Caco-2 (cell line): ENCODE results near the gene ACOX3. TPM values are rescaled to one million over a fixed set of nuclear protein-coding genes. Genes with fewer than 3 reads are reported as not detected.
"Not testable (repeated sequence)": the region's sequence is repeated elsewhere in the genome, so short reads cannot be mapped to it uniquely, and the experiment has no call there.

Experiments used
- Bru-seq: library from RNA; stranded (reverse); fragments of 400-500 nt; gene quantifications from one replicate; lab custom pipeline; 2021; lab: Mats Ljungman, UMichigan
- BruChase-seq, 2 experiments: library from RNA; stranded (reverse); fragments of 400-500 nt; gene quantifications; one replicate each; lab custom pipeline; 2021; lab: Mats Ljungman, UMichigan
- BruUV-seq: library from RNA; stranded (reverse); fragments of 400-500 nt; replicated peaks from 2 replicates; lab custom pipeline; 2021; lab: Mats Ljungman, UMichigan
- CTCF ChIA-PET: fragments of 300-600 bp; sonication (Branson Sonifier 250); formaldehyde crosslinking; loops from one replicate; lab custom pipeline; 2022; ENCODE audit warnings: antibody characterized with exemption; lab: Charles Lee
- POLR2A ChIA-PET: fragments of 300-600 bp; sonication (Branson Sonifier 250); formaldehyde crosslinking; loops from one replicate; lab custom pipeline; 2022; ENCODE audit warnings: antibody characterized with exemption; lab: Charles Lee
- DNase-seq, 2 experiments: peaks; one replicate each; pipeline versions ENCODE4 v3.0.0 to v3.0.0-alpha.2; 2020 to 2022
- H3K27me3 ChIP-seq: replicated peaks from 2 replicates; pipeline ENCODE4 v1.6.0; 2011; ENCODE audit warnings: low read length; ENCODE audit not compliant: control insufficient read depth, insufficient read depth
- H3K36me3 ChIP-seq: 2 replicates; pipeline ENCODE4 v1.5.1; 2011; ENCODE audit warnings: low read length; ENCODE audit not compliant: control insufficient read depth, insufficient read depth
- H3K4me1 ChIP-seq: fragments of 250-450 bp; sonication (Bioruptor Pico); 2 replicates; pipeline ENCODE4 v1.5.1; 2020; ENCODE audit warnings: mild to moderate bottlenecking
- H3K4me3 ChIP-seq: 2 replicates; pipeline ENCODE4 v1.5.1; 2011; ENCODE audit warnings: low read depth, mild to moderate bottlenecking, control low read depth, low read length
- H3K9me3 ChIP-seq: fragments of 250-450 bp; sonication (Bioruptor Pico); 2 replicates; pipeline ENCODE4 v1.5.1; 2020; ENCODE audit warnings: mild to moderate bottlenecking, moderate library complexity
- H3K27ac Mint-ChIP-seq: one replicate; pipeline ENCODE4 v1.8.0; 2022; ENCODE audit warnings: mixed read lengths; ENCODE audit not compliant: unreplicated experiment
- H3K27me3 Mint-ChIP-seq: one replicate; pipeline ENCODE4 v1.8.0; 2022; ENCODE audit warnings: mixed read lengths; ENCODE audit not compliant: insufficient read depth, unreplicated experiment
- H3K36me3 Mint-ChIP-seq: one replicate; pipeline ENCODE4 v1.8.0; 2022; ENCODE audit warnings: mild to moderate bottlenecking, mixed read lengths; ENCODE audit not compliant: insufficient read depth, unreplicated experiment
- H3K4me1 Mint-ChIP-seq: one replicate; pipeline ENCODE4 v1.8.0; 2022; ENCODE audit warnings: low read depth, mixed read lengths; ENCODE audit not compliant: unreplicated experiment
- H3K4me3 Mint-ChIP-seq: one replicate; pipeline ENCODE4 v1.8.0; 2022; ENCODE audit warnings: mild to moderate bottlenecking, moderate library complexity, mixed read lengths; ENCODE audit not compliant: unreplicated experiment
- H3K9me3 Mint-ChIP-seq: one replicate; pipeline ENCODE4 v1.8.0; 2022; ENCODE audit warnings: mixed read lengths; ENCODE audit not compliant: unreplicated experiment
- CTCF ChIP-seq, 2 experiments: fragments of 200-600 bp in 1 of 2; IDR thresholded peaks; 1 replicate in 1 of 2; 2 replicates in 1 of 2; pipeline versions ENCODE4 v1.5.1 to v1.8.0; 2011 to 2022; ENCODE audit warnings: antibody characterized with exemption in 1 of 2, control low read depth in 1 of 2, inconsistent platforms in 1 of 2, low read depth in 1 of 2, low read length in 1 of 2, mild to moderate bottlenecking in 1 of 2, moderate library complexity in 1 of 2; ENCODE audit not compliant: insufficient read depth in 1 of 2, severe bottlenecking in 1 of 2, unreplicated experiment in 1 of 2
- intact Hi-C: fragments of 100-400 bp; cut with micrococcal nuclease; formaldehyde crosslinking; loops from one replicate; pipeline ENCODE4 v1.10.0; 2022; ENCODE audit not compliant: unreplicated experiment
- long read RNA-seq: library from polyadenylated mRNA; stranded (forward); transcript quantifications from one replicate; pipeline ENCODE4 v2.0.0, GENCODE V29; 2022
- total RNA-seq: library from RNA; stranded (reverse); gene quantifications from 2 replicates; pipeline ENCODE4 v1.2.3, GENCODE V29; 2022

ACOX3 gene
- total RNA-seq (11.5 and 14.1 TPM in 2 replicates), Bru-seq, nascent RNA (percentile 59 among the genes with signal in this experiment), BruChase-seq, experiment 1, labeled RNA remaining after a 2-hour chase (percentile 59 among the genes with signal in this experiment), BruChase-seq, experiment 2, labeled RNA remaining after a 6-hour chase (percentile 56 among the genes with signal in this experiment)
- long read RNA-seq, transcript ACOX3-203 (18 exons, 2,253 nt): major isoform, 14 of 28 reads
- long read RNA-seq, partial matches to known transcripts: 2 of 28 reads
- long read RNA-seq, other reads (novel, unspliced or antisense): 10 of 28 reads

- BruUV-seq: no TSS peak
- Mint-ChIP-seq H3K36me3 (peaks cover 17% of the 10 kb centered on the region), H3K4me1 (peaks cover 35% of the 10 kb centered on the region), H3K27ac (peak within 1 kb of the TSS; percentile 98), H3K9me3 (no peaks in the 10 kb centered on the region), H3K4me3 (peak within 1 kb of the TSS; percentile 84), H3K27me3 (no peaks in the 10 kb centered on the region)
- H3K9me3 ChIP-seq: no peaks in the 10 kb centered on the region
- POLR2A ChIA-PET: interaction anchor here (0.6 to 1.4 kb wide), 3 partner anchors 12 to 299 kb away, joined by 4 to 7 read pairs (median 4); no protein-coding TSS in a partner anchor
- DNase-seq: peak; percentile 90 to 97
- H3K27me3 ChIP-seq: no peaks in the 10 kb centered on the region
- no peak for TF ChIP-seq CTCF (IDR thresholded peaks at IDR 0.05; ENCODE audit: insufficient read depth in 1 of 2, low read depth in 1 of 2, low read length in 1 of 2, severe bottlenecking in 1 of 2, unreplicated experiment in 1 of 2)
- H3K4me1 ChIP-seq: peaks cover 7% of the 10 kb centered on the region; the same call in 1 of the 2 replicates
- intact Hi-C loops: loop anchor here (1.0 kb wide), 1 partner anchor 12 kb away; no protein-coding TSS in a partner anchor
- CTCF ChIA-PET: interaction anchor here (0.6 to 1.4 kb wide), 2 partner anchors 12 to 149 kb away, joined by 3 to 5 read pairs; no protein-coding TSS in a partner anchor
- H3K36me3 ChIP-seq: no peaks in the 10 kb centered on the region
- peak within 1 kb of the TSS; percentile 96 for H3K4me3 ChIP-seq
These were observed at the start of gene ACOX3, which contains the start of gene TRMT44 for GRCh38 chr4:8440492-8441311. TSS of gene ACOX3 (minus strand) at chr4:8440723. CDS start at chr4:8416521, 24,202 bp downstream. TSS of gene TRMT44 (plus strand) at chr4:8440777. CDS start at chr4:8440823, 46 bp downstream.

- Mint-ChIP-seq H3K36me3 (no peaks in the 10 kb centered on the region), H3K27me3 (no peaks in the 10 kb centered on the region), H3K4me3 (no peak overlapping the region), H3K27ac (no peak overlapping the region), H3K9me3 (peaks cover 14% of the 10 kb centered on the region), H3K4me1 (peaks cover 7% of the 10 kb centered on the region)
- intact Hi-C loops: no loop called here
- ChIA-PET CTCF (no interaction called here), POLR2A (no interaction called here)
- TF ChIP-seq CTCF (IDR thresholded peaks at IDR 0.05; ENCODE audit: insufficient read depth in 1 of 2, low read depth in 1 of 2, low read length in 1 of 2, severe bottlenecking in 1 of 2, unreplicated experiment in 1 of 2): no peak
- Histone ChIP-seq H3K9me3 (no peaks in the 10 kb centered on the region), H3K27me3 (no peaks in the 10 kb centered on the region), H3K4me3 (no peak overlapping the region), H3K4me1 (no peaks in the 10 kb centered on the region), H3K36me3 (no peaks in the 10 kb centered on the region)
- DNase-seq: no peak
- no TSS peak for BruUV-seq
These were observed 48.4 kb upstream of the ACOX3 start for GRCh38 chr4:8488791-8489369.

GRCh38 chr4:8486643-8487042 is 46.1 kb upstream of the ACOX3 start:
- DNase-seq, H3K4me3 ChIP-seq, H3K27ac Mint-ChIP-seq, H3K4me1 Mint-ChIP-seq, H3K9me3 ChIP-seq, POLR2A ChIA-PET, H3K36me3 ChIP-seq, H3K36me3 Mint-ChIP-seq, CTCF ChIA-PET, BruUV-seq, H3K4me1 ChIP-seq, H3K27me3 ChIP-seq, H3K4me3 Mint-ChIP-seq, H3K27me3 Mint-ChIP-seq, intact Hi-C loops: not testable (repeated sequence)
- H3K9me3 Mint-ChIP-seq: peaks cover 14% of the 10 kb centered on the region
